ENCODE measurements around the gene MUC4.

GRCh38 chr3:195738274-195739044 lies 73.3 kb downstream of the MUC4 start:
- no peak for TF ChIP-seq POLR2AphosphoS5 (IDR thresholded peaks at IDR 0.05)
- TF ChIP-seq, protein P1, sequence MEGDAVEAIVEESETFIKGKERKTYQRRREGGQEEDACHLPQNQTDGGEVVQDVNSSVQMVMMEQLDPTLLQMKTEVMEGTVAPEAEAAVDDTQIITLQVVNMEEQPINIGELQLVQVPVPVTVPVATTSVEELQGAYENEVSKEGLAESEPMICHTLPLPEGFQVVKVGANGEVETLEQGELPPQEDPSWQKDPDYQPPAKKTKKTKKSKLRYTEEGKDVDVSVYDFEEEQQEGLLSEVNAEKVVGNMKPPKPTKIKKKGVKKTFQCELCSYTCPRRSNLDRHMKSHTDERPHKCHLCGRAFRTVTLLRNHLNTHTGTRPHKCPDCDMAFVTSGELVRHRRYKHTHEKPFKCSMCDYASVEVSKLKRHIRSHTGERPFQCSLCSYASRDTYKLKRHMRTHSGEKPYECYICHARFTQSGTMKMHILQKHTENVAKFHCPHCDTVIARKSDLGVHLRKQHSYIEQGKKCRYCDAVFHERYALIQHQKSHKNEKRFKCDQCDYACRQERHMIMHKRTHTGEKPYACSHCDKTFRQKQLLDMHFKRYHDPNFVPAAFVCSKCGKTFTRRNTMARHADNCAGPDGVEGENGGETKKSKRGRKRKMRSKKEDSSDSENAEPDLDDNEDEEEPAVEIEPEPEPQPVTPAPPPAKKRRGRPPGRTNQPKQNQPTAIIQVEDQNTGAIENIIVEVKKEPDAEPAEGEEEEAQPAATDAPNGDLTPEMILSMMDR (IDR thresholded peaks at IDR 0.05), result no peak

All from gastroesophageal sphincter (tissue), 3 donors.